IPS-20b (cell line): ENCODE results near the gene MACROD2.

Experiments used
- H3K27ac ChIP-seq: one replicate; pipeline ENCODE4 v1.5.1; 2013; ENCODE audit warnings: low read length
- H3K27me3 ChIP-seq: 2 replicates; pipeline ENCODE4 v1.6.1; 2013; ENCODE audit warnings: mild to moderate bottlenecking, low read length, inconsistent platforms; ENCODE audit not compliant: insufficient read depth
- H3K36me3 ChIP-seq: 2 replicates; pipeline ENCODE4 v1.6.1; 2013; ENCODE audit warnings: low read depth, mild to moderate bottlenecking, inconsistent platforms, low read length, moderate library complexity; ENCODE audit not compliant: insufficient read depth
- H3K4me1 ChIP-seq: 2 replicates; pipeline ENCODE4 v1.6.1; 2013; ENCODE audit warnings: mild to moderate bottlenecking, control low read depth, inconsistent platforms, low read length, moderate library complexity; ENCODE audit not compliant: insufficient read depth
- H3K4me3 ChIP-seq: 2 replicates; pipeline ENCODE4 v1.5.1; 2013; ENCODE audit warnings: mild to moderate bottlenecking, low read length, inconsistent platforms
- H3K9ac ChIP-seq: 2 replicates; pipeline ENCODE4 v1.6.1; 2013; ENCODE audit warnings: low read depth, mild to moderate bottlenecking, inconsistent platforms, low read length, moderate library complexity
- H3K9me3 ChIP-seq: 2 replicates; pipeline ENCODE4 v1.6.1; 2013; ENCODE audit warnings: mild to moderate bottlenecking, low read depth, low read length, inconsistent platforms; ENCODE audit not compliant: insufficient read depth

The MACROD2 gene

DNA sequence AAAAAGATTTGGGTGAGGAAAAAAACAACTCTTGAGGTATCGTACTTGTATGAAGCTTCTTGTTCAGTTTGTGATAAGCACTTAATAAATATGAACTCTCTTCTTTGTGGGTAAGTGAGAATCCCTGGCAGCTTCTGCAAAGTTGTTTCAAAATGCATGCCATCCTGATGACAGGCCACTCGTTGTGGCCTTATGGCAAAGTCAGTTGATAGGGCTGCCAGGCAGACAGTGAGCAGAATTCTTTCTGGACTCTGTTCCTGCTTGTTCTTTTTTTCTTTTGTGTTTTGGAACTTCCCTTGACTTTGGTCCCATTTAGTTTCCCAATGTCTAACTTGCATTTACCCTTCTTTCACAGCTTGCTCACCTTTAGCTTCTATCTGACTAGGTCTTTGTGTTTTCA is 1325.6 kb downstream of the MACROD2 start:
- Histone ChIP-seq H3K4me3 (no peak overlapping the region), H3K9me3 (no peaks in the 10 kb centered on the region), H3K27ac (no peak overlapping the region), H3K36me3 (no peaks in the 10 kb centered on the region), H3K4me1 (peaks cover 5% of the 10 kb centered on the region), H3K9ac (no peak overlapping the region), H3K27me3 (no peaks in the 10 kb centered on the region)

DNA sequence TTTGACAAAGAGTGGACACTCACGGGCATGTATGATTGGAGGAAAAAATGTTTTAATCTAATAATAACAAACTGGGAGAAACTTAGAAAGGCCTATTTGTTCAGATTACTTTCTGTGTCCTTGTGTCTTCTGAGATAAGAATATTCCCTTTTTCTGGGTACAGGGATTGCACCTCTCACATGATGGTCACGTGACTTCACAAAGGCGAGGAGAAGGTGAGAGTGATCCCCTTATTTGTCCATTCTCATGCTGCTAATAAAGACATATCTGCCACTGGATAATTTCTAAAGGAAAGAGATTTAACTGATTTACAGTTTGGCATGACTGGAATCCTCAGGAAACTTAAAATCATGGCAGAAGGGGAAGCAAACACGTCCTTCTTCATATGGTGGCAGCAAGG is 1331.8 kb downstream of the MACROD2 start:
- Histone ChIP-seq H3K36me3 (no peaks in the 10 kb centered on the region), H3K4me1 (no peaks in the 10 kb centered on the region), H3K9ac (no peak overlapping the region), H3K9me3 (no peaks in the 10 kb centered on the region), H3K27me3 (no peaks in the 10 kb centered on the region), H3K4me3 (no peak overlapping the region), H3K27ac (no peak overlapping the region)

DNA sequence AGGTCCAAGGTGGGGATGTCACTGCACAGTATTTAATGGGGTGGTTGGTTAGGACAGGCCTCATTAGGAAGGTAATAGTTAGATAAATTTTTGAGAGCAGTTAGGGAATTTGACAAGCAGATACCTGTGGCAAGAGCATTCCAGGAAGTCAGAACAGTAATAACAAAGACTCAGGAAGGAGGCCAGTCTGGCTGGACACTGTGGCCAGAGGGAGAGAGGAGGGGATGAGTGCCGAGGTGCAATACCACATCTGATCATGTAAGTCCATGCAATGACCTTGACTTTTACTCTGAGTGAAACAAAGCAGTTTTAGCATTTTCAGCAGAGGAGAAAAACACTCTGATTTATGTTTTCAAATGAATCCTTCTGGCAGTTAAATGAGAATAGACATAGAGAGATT is 1332.8 kb downstream of the MACROD2 start:
- no peaks in the 10 kb centered on the region for H3K36me3 ChIP-seq
- no peak overlapping the region for H3K27ac ChIP-seq
- no peaks in the 10 kb centered on the region for H3K27me3 ChIP-seq
- no peaks in the 10 kb centered on the region for H3K4me1 ChIP-seq
- no peak overlapping the region for H3K9ac ChIP-seq
- H3K9me3 ChIP-seq = no peaks in the 10 kb centered on the region
- no peak overlapping the region for H3K4me3 ChIP-seq

DNA sequence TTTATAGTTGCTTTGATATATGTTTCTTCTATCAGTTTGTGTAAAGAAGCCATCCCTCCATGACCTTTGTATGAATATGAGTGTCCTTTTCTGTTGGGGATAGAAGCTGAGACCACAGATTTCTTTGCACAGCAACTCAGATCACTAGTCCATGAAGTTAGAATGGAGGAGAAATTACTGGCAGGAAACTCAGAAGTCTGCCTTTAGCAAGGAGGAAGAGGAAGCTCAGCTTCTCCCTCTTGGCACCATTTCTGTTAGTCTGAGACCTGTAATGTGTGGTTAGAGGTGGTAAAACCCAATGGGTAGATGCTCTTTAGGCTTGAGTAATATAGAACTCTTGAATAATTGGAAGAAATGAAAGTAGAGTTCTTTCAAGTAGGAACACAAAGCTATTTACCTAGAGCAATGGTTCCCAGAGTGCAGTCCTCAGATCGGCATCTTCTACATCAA is 1337.4 kb downstream of the MACROD2 start:
- H3K4me3 ChIP-seq = no peak overlapping the region
- H3K27ac ChIP-seq = no peak overlapping the region
- no peaks in the 10 kb centered on the region for H3K27me3 ChIP-seq
- no peaks in the 10 kb centered on the region for H3K36me3 ChIP-seq
- H3K9me3 ChIP-seq = no peaks in the 10 kb centered on the region
- no peak overlapping the region for H3K9ac ChIP-seq
- no peaks in the 10 kb centered on the region; the same call in 1 of the 2 replicates for H3K4me1 ChIP-seq

DNA sequence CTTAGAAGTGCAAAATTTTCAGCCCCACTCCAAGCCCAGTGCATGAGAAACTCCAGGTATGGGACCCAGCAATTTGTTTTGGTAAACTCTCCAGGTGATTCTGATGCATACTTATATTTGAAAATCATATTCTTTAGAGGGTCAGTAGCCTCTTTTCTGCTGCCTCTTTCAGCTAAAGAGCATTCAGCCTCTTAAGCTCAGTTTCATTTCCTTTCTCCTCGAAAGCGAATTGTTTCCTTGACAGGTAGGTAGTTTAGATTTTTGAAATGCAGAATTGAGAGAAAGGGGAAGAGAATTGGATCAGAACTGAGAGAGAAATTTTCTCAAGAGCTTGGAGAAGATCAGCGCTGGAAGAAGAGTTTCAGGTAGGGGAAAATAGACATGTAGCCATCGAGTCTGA is 1337.9 kb downstream of the MACROD2 start:
- Histone ChIP-seq H3K9me3 (no peaks in the 10 kb centered on the region), H3K4me1 (no peaks in the 10 kb centered on the region; the same call in 1 of the 2 replicates), H3K9ac (no peak overlapping the region), H3K4me3 (no peak overlapping the region), H3K36me3 (no peaks in the 10 kb centered on the region), H3K27me3 (no peaks in the 10 kb centered on the region), H3K27ac (no peak overlapping the region)

DNA sequence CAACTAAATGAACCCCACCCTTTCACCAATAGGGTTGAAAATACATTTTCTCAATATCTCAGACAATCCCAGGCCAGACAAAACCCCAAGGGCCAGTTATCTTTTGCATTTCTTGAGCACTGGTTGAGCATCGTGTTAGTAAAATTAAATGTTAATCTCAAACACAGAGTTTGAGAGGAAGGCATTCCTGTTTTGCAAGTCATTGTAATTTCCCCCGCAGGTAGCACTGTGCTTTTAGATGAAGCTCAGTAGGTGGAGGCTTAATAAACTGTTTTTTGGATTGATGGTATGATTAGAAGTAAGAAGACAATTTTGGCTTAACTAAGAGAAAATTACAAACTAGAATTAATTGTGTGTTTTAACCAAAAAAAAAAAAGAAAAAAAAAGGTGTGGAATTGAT is 1340.7 kb downstream of the MACROD2 start:
- no peaks in the 10 kb centered on the region for H3K27me3 ChIP-seq
- H3K4me3 ChIP-seq = peak overlapping the region; percentile 10; the same call in 1 of the 2 replicates
- H3K9ac ChIP-seq = no peak overlapping the region
- H3K9me3 ChIP-seq = no peaks in the 10 kb centered on the region
- no peaks in the 10 kb centered on the region for H3K36me3 ChIP-seq
- H3K4me1 ChIP-seq = no peaks in the 10 kb centered on the region; the same call in 1 of the 2 replicates
- H3K27ac ChIP-seq = no peak overlapping the region

DNA sequence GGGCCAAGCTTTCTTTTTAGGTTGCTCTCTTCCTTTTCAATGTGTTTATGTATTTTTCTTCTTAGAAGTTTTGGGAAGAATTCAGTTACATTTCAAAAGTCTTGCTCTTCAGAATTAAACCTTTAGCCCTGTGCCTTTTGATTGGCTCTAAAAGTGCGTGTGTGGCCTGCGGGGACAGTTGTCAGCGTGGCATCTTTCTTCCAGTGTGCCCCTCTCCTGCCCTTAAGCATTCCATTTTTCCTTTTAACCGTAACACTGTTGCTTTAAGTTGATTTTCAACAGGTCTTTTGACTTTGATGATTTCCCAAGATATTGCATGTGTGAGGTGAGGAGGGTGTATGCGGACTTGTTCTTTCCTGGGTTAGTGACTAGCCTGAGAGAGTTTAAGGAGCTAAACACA is 1341.2 kb downstream of the MACROD2 start:
- Histone ChIP-seq H3K27ac (no peak overlapping the region), H3K27me3 (no peaks in the 10 kb centered on the region), H3K4me3 (no peak overlapping the region), H3K9ac (no peak overlapping the region), H3K9me3 (no peaks in the 10 kb centered on the region), H3K36me3 (no peaks in the 10 kb centered on the region), H3K4me1 (no peaks in the 10 kb centered on the region; the same call in 1 of the 2 replicates)

DNA sequence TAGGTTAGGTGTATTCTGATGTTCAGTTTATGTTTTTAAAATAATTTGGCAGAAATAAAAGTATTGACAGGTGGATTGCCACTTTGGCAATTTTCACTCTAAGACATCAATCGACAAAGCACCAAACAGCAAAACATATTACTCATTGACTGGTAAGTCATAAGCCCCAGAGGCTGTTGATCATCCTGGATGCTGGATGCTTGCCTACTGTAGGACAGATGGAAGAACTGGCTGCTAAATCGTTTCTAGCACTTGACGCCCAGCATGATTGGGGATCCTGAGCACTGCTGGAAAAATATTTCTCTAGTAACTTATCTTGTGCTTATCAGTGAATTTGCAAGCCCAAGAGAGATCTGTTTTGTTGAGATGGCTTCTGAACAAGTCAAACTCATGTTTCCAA is 1343.9 kb downstream of the MACROD2 start:
- Histone ChIP-seq H3K9me3 (no peaks in the 10 kb centered on the region), H3K27me3 (no peaks in the 10 kb centered on the region), H3K27ac (no peak overlapping the region), H3K4me3 (no peak overlapping the region), H3K4me1 (no peaks in the 10 kb centered on the region; the same call in 1 of the 2 replicates), H3K36me3 (no peaks in the 10 kb centered on the region), H3K9ac (no peak overlapping the region)

DNA sequence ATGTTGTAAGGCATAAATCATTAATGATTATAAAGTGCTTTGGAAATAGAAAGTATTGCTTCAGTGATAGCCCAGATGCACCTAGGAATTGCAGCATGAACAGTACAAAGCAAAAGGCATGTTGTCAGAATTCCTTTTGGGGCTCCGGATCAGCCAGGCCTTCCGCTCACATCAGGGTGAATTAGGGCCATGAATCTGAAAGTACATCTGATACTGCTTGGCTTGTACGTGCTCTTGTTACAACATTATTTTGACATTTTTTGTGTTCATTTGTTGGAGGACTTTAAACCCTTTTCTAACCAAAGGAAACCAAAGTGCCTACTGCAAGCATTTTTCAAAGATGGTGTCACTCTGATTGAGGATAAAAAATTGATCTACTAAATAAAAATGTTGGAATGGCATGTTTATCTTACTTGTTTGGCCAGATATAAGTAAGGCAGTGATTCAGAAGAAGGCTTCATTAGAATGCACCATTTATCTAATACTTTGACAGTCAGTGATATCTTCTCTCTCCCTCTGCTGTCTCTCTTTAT is 1347.7 kb downstream of the MACROD2 start:
- peaks cover 3% of the 10 kb centered on the region for H3K9me3 ChIP-seq
- H3K4me3 ChIP-seq = no peak overlapping the region
- H3K27ac ChIP-seq = no peak overlapping the region
- no peak overlapping the region for H3K9ac ChIP-seq
- peaks cover 2% of the 10 kb centered on the region; the same call in 1 of the 2 replicates for H3K4me1 ChIP-seq
- no peaks in the 10 kb centered on the region for H3K36me3 ChIP-seq
- no peaks in the 10 kb centered on the region for H3K27me3 ChIP-seq

DNA sequence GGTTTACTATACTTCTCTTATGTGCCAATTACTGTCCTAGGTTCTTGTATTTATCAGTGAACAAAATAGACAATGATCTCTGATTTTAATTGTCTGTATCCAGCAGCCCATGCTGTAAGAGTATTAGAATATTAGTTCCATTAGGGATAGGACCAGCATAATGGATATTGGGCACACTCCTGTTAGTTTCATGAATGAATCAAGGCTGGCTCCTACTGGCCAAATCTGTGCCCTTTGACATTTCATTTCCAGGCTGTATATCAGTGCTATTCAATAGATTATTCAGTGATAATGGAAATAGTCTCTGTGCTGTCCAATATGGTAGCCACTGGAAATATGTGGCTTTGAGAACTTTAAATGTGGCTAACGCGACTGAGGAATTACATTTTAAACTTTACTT is 1350.0 kb downstream of the MACROD2 start:
- Histone ChIP-seq H3K9me3 (peaks cover 8% of the 10 kb centered on the region), H3K27me3 (no peaks in the 10 kb centered on the region), H3K4me3 (no peak overlapping the region), H3K36me3 (no peaks in the 10 kb centered on the region), H3K4me1 (0 out of 2 replicates have a peak, but pooled peaks cover 2% of the 10 kb centered on the region), H3K27ac (no peak overlapping the region), H3K9ac (no peak overlapping the region)

DNA sequence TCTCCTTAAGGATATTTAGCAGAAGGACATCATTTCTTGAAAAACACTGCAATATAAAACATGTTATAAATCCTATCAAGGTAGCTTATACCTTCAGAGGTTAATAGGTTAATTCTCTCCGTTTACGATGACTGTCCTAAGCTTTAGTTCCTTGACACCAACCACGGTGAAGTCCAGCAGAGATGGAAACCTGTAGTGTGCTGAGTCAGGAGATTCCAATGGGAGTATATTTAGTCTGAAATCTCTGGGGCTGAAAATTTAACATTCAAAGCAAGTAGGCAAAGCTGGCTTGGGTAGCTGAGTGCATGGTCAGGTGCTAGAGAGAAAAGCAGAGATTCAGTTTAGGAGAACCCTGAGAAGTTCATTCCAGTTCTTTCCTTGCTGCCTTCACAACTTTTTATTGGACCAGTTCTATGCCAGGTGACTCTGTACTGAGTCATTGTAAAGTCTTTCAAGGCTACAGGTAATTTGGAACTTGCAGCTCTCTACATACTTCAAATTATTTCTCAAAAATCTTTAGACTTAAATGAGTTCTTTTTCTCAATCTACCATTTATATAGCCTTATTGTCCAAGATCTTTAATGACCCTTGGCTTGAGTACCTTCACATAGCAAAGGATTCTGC is 1351.5 kb downstream of the MACROD2 start:
- peaks cover 8% of the 10 kb centered on the region for H3K9me3 ChIP-seq
- H3K36me3 ChIP-seq = no peaks in the 10 kb centered on the region
- 0 out of 2 replicates have a peak, but pooled peaks cover 2% of the 10 kb centered on the region for H3K4me1 ChIP-seq
- no peak overlapping the region for H3K9ac ChIP-seq
- no peaks in the 10 kb centered on the region for H3K27me3 ChIP-seq
- H3K4me3 ChIP-seq = no peak overlapping the region
- no peak overlapping the region for H3K27ac ChIP-seq

DNA sequence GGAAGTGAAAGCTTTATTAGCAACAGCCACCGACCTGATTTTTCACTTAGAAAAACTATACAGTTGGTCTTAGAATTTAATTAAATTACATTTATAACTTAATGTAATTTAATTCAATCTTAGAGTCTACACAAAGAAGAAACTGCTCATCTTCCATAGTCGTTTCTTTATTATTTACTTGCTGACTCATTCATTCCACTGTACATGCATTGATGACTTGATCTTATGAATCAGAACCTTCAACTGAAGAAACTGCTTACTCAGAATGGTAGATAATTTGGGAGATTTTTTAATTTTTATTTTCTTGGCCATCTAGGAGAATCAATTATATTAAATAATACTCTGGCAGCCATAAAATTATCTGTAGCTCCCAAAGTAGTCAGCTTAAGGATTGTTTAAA is 1363.7 kb downstream of the MACROD2 start:
- H3K36me3 ChIP-seq = no peaks in the 10 kb centered on the region
- no peaks in the 10 kb centered on the region for H3K27me3 ChIP-seq
- no peak overlapping the region for H3K9ac ChIP-seq
- peaks cover 3% of the 10 kb centered on the region; the same call in 1 of the 2 replicates for H3K4me1 ChIP-seq
- no peak overlapping the region for H3K4me3 ChIP-seq
- H3K27ac ChIP-seq = no peak overlapping the region
- no peaks in the 10 kb centered on the region; the same call in 1 of the 2 replicates for H3K9me3 ChIP-seq
